Neural crest cell (in vitro differentiated cells): Measurements from ENCODE around the gene IGFL4. TPM values are rescaled to one million over a fixed set of nuclear protein-coding genes. Genes with fewer than 3 reads are reported as not detected.

ENCODE experiments used
- DNase-seq: peaks from one replicate; pipeline ENCODE4 v3.0.0; 2021; ENCODE audit warnings: low read depth, mixed read lengths, low spot score
- H3K27ac Mint-ChIP-seq: one replicate; pipeline ENCODE4 v1.8.0; 2021; ENCODE audit warnings: mild to moderate bottlenecking, mixed read lengths; ENCODE audit not compliant: unreplicated experiment
- H3K27me3 Mint-ChIP-seq: 2 replicates; pipeline ENCODE4 v1.8.0; 2021; ENCODE audit warnings: low read depth, mild to moderate bottlenecking, mixed read lengths
- H3K36me3 Mint-ChIP-seq: 2 replicates; pipeline ENCODE4 v1.8.0; 2021; ENCODE audit warnings: low read depth, mild to moderate bottlenecking, mixed read lengths
- H3K4me1 Mint-ChIP-seq: 2 replicates; pipeline ENCODE4 v1.8.0; 2021; ENCODE audit warnings: mixed read lengths
- H3K4me3 Mint-ChIP-seq: one replicate; pipeline ENCODE4 v1.8.0; 2021; ENCODE audit warnings: mild to moderate bottlenecking, mixed read lengths
- H3K9me3 Mint-ChIP-seq: 2 replicates; pipeline ENCODE4 v1.8.0; 2021; ENCODE audit warnings: mixed read lengths
- total RNA-seq: library from RNA; stranded (reverse); gene quantifications from 2 replicates; pipeline ENCODE4 v1.2.1, GENCODE V29; 2021
- TF ChIP-seq, protein P1 (sequence below): fragments of 200-600 bp; sonication (generic); conservative IDR thresholded peaks from 2 replicates; pipeline ENCODE4 v1.5.0; 2021; ENCODE audit warnings: antibody characterized with exemption, mild to moderate bottlenecking

Gene IGFL4
- total RNA-seq, 1 donor from 2014 or later: 0.70 TPM

DNA sequence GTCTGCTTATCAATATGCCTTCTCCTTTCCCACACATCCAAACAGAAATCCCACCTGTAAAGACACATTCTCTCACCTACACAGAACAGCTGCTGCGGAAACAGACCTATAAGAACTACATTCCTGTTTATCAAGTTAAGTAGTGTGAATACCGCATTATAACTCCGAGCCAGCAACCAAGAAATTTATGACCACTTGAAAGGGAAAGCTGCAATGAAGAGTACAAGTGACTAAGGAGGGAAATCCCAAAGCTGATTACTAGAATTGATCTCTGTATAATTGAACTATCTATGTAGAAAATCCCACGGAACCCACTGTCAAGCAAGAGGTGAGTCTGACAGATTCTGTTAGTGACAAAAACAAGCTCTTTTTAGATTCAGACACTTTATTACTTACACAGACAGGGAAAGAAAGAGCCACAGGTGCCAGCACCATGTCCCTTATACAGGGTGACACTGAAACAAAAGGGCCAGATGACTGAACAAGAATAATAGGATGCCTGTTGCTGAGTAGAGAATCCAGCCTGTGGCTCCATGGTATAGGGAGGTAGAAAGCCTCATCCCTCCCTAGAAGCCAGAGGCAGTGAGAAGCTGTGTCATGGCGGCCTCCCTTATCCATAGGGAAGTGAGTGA, 1.6 kb upstream of the IGFL4 start:
- H3K27me3 Mint-ChIP-seq: peaks cover 32% of the 10 kb centered on the region
- no peaks in the 10 kb centered on the region for H3K4me1 Mint-ChIP-seq
- peaks cover 17% of the 10 kb centered on the region for H3K36me3 Mint-ChIP-seq
- H3K4me3 Mint-ChIP-seq: no peak overlapping the region
- TF ChIP-seq, protein P1, sequence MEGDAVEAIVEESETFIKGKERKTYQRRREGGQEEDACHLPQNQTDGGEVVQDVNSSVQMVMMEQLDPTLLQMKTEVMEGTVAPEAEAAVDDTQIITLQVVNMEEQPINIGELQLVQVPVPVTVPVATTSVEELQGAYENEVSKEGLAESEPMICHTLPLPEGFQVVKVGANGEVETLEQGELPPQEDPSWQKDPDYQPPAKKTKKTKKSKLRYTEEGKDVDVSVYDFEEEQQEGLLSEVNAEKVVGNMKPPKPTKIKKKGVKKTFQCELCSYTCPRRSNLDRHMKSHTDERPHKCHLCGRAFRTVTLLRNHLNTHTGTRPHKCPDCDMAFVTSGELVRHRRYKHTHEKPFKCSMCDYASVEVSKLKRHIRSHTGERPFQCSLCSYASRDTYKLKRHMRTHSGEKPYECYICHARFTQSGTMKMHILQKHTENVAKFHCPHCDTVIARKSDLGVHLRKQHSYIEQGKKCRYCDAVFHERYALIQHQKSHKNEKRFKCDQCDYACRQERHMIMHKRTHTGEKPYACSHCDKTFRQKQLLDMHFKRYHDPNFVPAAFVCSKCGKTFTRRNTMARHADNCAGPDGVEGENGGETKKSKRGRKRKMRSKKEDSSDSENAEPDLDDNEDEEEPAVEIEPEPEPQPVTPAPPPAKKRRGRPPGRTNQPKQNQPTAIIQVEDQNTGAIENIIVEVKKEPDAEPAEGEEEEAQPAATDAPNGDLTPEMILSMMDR: no peak
- no peak overlapping the region for H3K27ac Mint-ChIP-seq
- peaks cover 17% of the 10 kb centered on the region for H3K9me3 Mint-ChIP-seq
- no peak for DNase-seq

GRCh38 chr19:46040125-46040524, 677 bp downstream of the IGFL4 start:
- Mint-ChIP-seq H3K9me3 (peaks cover 11% of the 10 kb centered on the region), H3K27ac (no peak overlapping the region), H3K4me3 (no peak overlapping the region), H3K27me3 (peaks cover 11% of the 10 kb centered on the region), H3K36me3 (peaks cover 21% of the 10 kb centered on the region), H3K4me1 (peaks cover 4% of the 10 kb centered on the region)
- DNase-seq: no peak
- TF ChIP-seq, protein P1: no peak

DNA sequence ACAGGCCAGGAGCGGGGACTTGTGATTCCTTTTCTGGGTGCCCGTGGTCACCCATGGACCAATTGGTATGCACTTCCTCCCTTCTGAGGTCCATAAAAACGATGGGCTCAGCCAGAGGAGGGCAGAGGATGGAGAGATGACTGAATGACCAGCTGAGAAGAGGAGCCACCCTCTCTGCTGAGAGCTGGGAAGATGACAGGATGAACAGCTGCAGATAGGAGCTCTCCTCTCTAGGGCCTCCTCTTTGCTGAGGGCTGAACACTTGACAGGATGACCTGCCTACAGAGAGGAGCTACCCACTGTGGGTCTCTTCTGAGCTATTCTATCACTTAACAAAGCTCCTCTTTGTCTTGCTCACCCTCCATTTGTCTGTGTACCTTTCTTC, 4.1 kb downstream of the IGFL4 start:
- Mint-ChIP-seq H3K9me3 (peaks cover 2% of the 10 kb centered on the region), H3K27ac (no peak overlapping the region), H3K27me3 (peaks cover 5% of the 10 kb centered on the region), H3K4me3 (no peak overlapping the region), H3K4me1 (peaks cover 4% of the 10 kb centered on the region), H3K36me3 (peaks cover 7% of the 10 kb centered on the region)
- TF ChIP-seq, protein P1: no peak
- no peak for DNase-seq

DNA sequence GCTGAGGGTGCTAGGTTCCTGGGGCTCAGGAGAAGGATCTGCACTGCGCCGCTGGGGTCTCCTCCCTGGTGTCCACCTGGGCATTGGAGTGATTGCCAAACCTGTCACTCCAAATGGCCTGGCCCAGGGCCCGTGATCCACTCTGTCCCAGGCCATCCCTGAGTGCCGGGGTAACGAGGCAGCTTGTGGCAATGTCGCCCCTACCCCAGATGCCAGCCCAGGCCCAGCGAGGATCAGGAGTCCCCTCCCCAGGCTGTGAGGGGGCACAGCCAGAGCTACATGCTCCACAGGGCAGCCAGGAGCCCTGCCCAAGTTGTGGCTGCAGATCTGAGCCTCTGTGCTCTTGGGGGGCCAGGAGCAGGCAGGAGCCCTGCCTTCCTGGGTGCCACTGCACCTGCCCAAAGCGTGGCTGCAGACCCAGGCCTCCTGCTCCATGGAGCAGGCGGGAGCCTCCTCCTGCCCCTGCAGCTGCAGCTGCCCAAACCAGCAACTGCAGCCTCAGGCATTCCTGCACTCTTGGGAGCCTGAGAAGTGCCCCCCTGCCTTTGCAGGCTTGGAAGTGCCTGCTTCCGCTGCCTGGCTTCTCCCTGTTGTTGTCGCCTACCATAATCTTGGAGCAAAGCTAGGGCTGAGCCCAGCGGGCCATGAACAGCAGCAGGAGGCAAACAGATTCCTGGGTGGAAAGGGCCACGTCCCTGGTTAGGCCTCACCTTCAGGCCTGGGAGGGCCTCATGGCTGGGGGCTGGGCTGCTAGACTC, 4.6 kb downstream of the IGFL4 start:
- TF ChIP-seq, protein P1: no peak
- Mint-ChIP-seq H3K4me1 (peaks cover 9% of the 10 kb centered on the region), H3K36me3 (peaks cover 7% of the 10 kb centered on the region), H3K9me3 (peaks cover 2% of the 10 kb centered on the region), H3K4me3 (no peak overlapping the region), H3K27me3 (peaks cover 3% of the 10 kb centered on the region), H3K27ac (no peak overlapping the region)
- no peak for DNase-seq

DNA sequence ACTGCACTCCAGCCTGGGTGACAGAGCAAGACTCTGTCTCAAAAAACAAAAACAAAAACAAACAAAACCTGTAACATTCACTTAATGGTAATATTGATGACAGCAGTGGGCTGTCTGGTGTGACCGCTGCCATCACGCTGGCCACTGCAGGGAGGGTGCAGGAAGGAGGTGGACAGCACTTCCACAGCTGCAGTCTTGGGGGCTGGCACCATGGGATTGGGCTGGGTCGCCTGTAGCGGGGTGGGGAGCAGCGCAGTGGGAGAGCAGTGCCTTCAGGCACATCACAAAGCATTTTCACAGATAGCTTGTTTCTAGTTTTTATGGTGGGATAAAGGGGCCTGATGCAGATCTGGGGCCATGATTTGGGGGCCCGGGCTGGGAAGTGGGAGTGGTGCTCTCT, 5.3 kb downstream of the IGFL4 start:
- peaks cover 2% of the 10 kb centered on the region for H3K27me3 Mint-ChIP-seq

More for the DNA sequence above, 5.3 kb downstream of the IGFL4 start:
- H3K4me1 Mint-ChIP-seq: peaks cover 15% of the 10 kb centered on the region
- DNase-seq: no peak
- H3K9me3 Mint-ChIP-seq: peaks cover 2% of the 10 kb centered on the region
- peaks cover 7% of the 10 kb centered on the region for H3K36me3 Mint-ChIP-seq
- no peak overlapping the region for H3K27ac Mint-ChIP-seq
- H3K4me3 Mint-ChIP-seq: no peak overlapping the region
- TF ChIP-seq, protein P1: no peak
